Esophagus muscularis mucosa (tissue), 4 donors: ENCODE results near the gene ZNF365. TPM values are rescaled to one million over a fixed set of nuclear protein-coding genes. Genes with fewer than 3 reads are reported as not detected.

Experiments used
- DNase-seq: peaks from one replicate; pipeline ENCODE4 v3.0.0-alpha.2; 2017; ENCODE audit errors: extremely low spot score
- H3K27ac ChIP-seq, 4 donors: fragments of 200-600 bp; sonication (generic); replicated peaks in 1 of 4; 1 replicate in 3 of 4; 2 replicates in 1 of 4; pipeline ENCODE4 v1.5.1; 2016 to 2019; ENCODE audit warnings: mild to moderate bottlenecking in 1 of 4
- H3K27me3 ChIP-seq, 4 donors: fragments of 200-600 bp; sonication (generic); one replicate each; pipeline versions ENCODE4 v1.5.1 to v1.6.0; 2016 to 2019
- H3K36me3 ChIP-seq, 4 donors: fragments of 200-600 bp; sonication (generic); one replicate each; pipeline ENCODE4 v1.5.1; 2016 to 2019
- H3K4me1 ChIP-seq, 4 donors: fragments of 200-600 bp; sonication (generic); one replicate each; pipeline ENCODE4 v1.5.1; 2016 to 2019
- H3K4me3 ChIP-seq, 4 donors: fragments of 200-600 bp; sonication (generic); 1 replicate in 2 of 4; 2 replicates in 2 of 4; pipeline ENCODE4 v1.5.1; 2016 to 2019; ENCODE audit warnings: mild to moderate bottlenecking in 4 of 4, moderate library complexity in 1 of 4
- H3K9me3 ChIP-seq, 4 donors: fragments of 200-600 bp; sonication (generic); 1 replicate in 3 of 4; 2 replicates in 1 of 4; pipeline ENCODE4 v1.5.1; 2016 to 2019
- EP300 ChIP-seq: sonication (generic); formaldehyde crosslinking; IDR thresholded peaks from one replicate; pipeline ENCODE4 v1.6.1; 2017; ENCODE audit warnings: antibody characterized with exemption
- POLR2A ChIP-seq: fragments of 450-650 bp; IDR thresholded peaks from one replicate; pipeline ENCODE4 v1.6.1; 2017; ENCODE audit warnings: antibody characterized with exemption, moderate library complexity, mild to moderate bottlenecking, low read depth
- POLR2AphosphoS5 ChIP-seq, 2 donors: sonication (generic); formaldehyde crosslinking; IDR thresholded peaks; one replicate each; pipeline ENCODE4 v1.6.1; 2017; ENCODE audit warnings: antibody characterized with exemption in 2 of 2
- WGBS: methylation state at CpG from one replicate; pipeline ENCODE4 v1.1.5; 2018; 5-methylcytosine and 5-hydroxymethylcytosine counted together
- intact Hi-C: fragments of 100-400 bp; cut with DNase I; formaldehyde crosslinking; loops from one replicate; pipeline ENCODE4 v1.15.1; 2023
- total RNA-seq, 4 donors: library from RNA; depleted of rRNA; stranded (reverse); fragments of >200 nt; gene quantifications; one replicate each; pipeline versions ENCODE4 v1.1.0 to v1.2.1, GENCODE V29; 2016
- TF ChIP-seq, protein P1 (sequence below), 3 experiments: fragments of 200-600 bp in 2 of 3; fragments of 450-650 bp in 1 of 3; sonication (generic) in 2 of 3; IDR thresholded peaks; one replicate each; pipeline ENCODE4 v1.5.1; 2017 to 2019; ENCODE audit warnings: antibody characterized with exemption in 3 of 3, mild to moderate bottlenecking in 2 of 3, moderate library complexity in 1 of 3

The ZNF365 gene
- total RNA-seq, 4 donors from 2014 or later: 0.50 to 2.5 (median 1.7) TPM

DNA sequence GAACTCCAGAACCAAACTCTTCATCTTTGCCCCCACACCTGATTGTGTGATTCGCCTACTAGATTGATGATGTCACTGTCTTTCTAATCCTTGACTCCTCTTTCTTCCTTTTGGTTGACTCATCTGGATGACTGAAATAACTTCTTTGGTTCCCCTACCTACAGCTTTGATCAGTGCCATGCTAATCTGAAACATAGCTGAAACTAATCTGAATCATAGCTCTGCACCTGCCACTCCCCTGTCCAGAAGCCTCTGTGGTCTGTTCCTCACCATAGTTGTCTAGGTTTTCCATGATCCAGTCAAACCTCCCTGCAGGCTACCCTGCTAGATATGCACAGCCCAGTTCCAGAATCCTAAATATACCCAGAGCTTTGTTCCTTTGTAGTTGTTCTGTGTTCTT is 51.9 kb downstream of the ZNF365 start:
- Histone ChIP-seq H3K9me3 (no peaks in the 10 kb centered on the region), H3K4me3 (no peak overlapping the region), H3K27ac (no peak overlapping the region), H3K4me1 (no peaks in the 10 kb centered on the region), H3K27me3 (no peaks in the 10 kb centered on the region), H3K36me3 (no peaks in the 10 kb centered on the region)
- TF ChIP-seq POLR2A: no peak
- no peak for TF ChIP-seq EP300
- TF ChIP-seq, protein P1, sequence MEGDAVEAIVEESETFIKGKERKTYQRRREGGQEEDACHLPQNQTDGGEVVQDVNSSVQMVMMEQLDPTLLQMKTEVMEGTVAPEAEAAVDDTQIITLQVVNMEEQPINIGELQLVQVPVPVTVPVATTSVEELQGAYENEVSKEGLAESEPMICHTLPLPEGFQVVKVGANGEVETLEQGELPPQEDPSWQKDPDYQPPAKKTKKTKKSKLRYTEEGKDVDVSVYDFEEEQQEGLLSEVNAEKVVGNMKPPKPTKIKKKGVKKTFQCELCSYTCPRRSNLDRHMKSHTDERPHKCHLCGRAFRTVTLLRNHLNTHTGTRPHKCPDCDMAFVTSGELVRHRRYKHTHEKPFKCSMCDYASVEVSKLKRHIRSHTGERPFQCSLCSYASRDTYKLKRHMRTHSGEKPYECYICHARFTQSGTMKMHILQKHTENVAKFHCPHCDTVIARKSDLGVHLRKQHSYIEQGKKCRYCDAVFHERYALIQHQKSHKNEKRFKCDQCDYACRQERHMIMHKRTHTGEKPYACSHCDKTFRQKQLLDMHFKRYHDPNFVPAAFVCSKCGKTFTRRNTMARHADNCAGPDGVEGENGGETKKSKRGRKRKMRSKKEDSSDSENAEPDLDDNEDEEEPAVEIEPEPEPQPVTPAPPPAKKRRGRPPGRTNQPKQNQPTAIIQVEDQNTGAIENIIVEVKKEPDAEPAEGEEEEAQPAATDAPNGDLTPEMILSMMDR (IDR thresholded peaks at IDR 0.05): no peak
- no peak for TF ChIP-seq POLR2AphosphoS5 (IDR thresholded peaks at IDR 0.05)
- intact Hi-C loops: no loop called here
- DNase-seq: no peak
- WGBS: 91% methylated on average over 1 of the region's 1 CpG

DNA sequence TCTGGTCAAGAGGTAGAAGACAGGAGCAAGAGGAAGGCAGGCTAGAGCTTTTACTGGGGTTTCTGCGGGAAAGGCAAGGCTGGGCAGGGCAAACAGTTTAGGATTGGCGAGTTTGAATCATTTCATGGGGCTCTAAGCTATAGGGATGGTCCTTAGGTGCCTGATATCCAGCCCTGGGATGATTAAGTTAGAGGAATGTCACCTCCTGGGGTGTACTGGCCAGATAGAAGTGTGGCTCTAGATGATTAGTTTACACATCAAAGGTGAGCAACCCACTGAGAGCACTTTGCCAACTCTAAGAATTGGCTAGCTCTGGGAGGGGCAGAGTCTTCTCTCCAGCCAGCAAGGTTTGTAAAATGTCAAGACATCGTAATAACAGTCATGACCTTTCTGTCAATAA is 52.4 kb downstream of the ZNF365 start:
- intact Hi-C loops: no loop called here
- WGBS: 83% methylated on average over 3 of the region's 3 CpGs
- H3K4me1 ChIP-seq: no peaks in the 10 kb centered on the region
- H3K27ac ChIP-seq: no peak overlapping the region
- TF ChIP-seq, protein P1 (IDR thresholded peaks at IDR 0.05): no peak
- TF ChIP-seq POLR2AphosphoS5 (IDR thresholded peaks at IDR 0.05): no peak
- TF ChIP-seq POLR2A: no peak
- no peak for TF ChIP-seq EP300
- no peak overlapping the region for H3K4me3 ChIP-seq
- DNase-seq: no peak
- H3K9me3 ChIP-seq: no peaks in the 10 kb centered on the region
- no peaks in the 10 kb centered on the region for H3K27me3 ChIP-seq
- H3K36me3 ChIP-seq: no peaks in the 10 kb centered on the region

DNA sequence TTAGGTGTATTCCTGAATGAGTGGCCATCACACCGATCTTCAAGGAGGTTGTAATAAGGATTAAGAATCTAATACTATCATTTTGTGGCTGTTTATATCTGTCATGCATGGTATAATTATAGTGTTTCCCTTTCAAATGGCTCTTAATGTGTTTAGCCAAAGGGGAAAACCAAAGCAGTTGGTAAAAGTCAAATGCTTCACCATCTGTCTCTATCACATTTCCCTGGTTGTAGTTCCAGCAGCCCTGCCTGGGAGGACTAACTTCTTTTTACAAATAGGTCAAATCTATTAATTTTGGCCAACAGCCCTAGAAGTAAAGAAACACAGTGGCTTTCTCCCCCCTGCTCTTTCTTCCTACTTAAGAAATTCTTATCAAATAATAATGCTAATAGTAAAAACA is 56.7 kb downstream of the ZNF365 start:
- no peak for DNase-seq
- no peaks in the 10 kb centered on the region for H3K9me3 ChIP-seq
- H3K4me1 ChIP-seq: no peaks in the 10 kb centered on the region
- intact Hi-C loops: no loop called here
- H3K36me3 ChIP-seq: no peaks in the 10 kb centered on the region
- TF ChIP-seq EP300: no peak
- no peak for TF ChIP-seq POLR2AphosphoS5 (IDR thresholded peaks at IDR 0.05)
- TF ChIP-seq POLR2A: no peak
- TF ChIP-seq, protein P1 (IDR thresholded peaks at IDR 0.05): no peak
- WGBS: 88% methylated on average over 1 of the region's 1 CpG
- no peak overlapping the region for H3K27ac ChIP-seq
- H3K27me3 ChIP-seq: no peaks in the 10 kb centered on the region
- H3K4me3 ChIP-seq: no peak overlapping the region

DNA sequence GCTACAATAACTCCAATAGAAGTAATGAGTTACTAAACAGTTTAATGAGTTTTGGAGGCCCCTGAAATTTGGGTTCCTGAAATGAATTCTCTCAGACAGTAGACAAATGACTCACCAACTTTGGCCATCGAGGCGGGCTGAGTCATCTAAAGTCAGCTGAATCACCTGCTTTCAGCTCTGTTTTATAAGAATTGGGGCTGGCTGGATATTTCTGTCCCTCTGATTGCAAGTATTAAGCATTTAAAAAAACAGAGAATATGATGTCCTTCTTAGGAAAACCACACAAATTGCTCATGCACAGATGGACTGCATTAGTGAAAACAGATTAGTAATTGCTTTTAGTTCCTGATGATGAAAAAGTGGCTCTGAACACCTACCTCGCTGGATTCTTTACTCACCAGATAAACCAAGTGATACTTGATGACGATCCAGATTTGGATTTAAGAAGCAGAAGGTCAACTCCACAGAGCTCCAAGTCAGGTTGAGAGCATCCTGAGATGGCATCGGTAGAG is 59.1 kb downstream of the ZNF365 start:
- no peak overlapping the region for H3K4me3 ChIP-seq
- H3K27me3 ChIP-seq: no peaks in the 10 kb centered on the region
- TF ChIP-seq, protein P1 (IDR thresholded peaks at IDR 0.05): no peak
- TF ChIP-seq EP300 (no peak), POLR2AphosphoS5 (IDR thresholded peaks at IDR 0.05) (no peak), POLR2A (no peak)
- H3K4me1 ChIP-seq: no peaks in the 10 kb centered on the region
- H3K9me3 ChIP-seq: no peaks in the 10 kb centered on the region
- no peak for DNase-seq
- H3K27ac ChIP-seq: no peak overlapping the region
- 61% methylated on average over 5 of the region's 5 CpGs for WGBS
- no peaks in the 10 kb centered on the region for H3K36me3 ChIP-seq
- intact Hi-C loops: no loop called here

DNA sequence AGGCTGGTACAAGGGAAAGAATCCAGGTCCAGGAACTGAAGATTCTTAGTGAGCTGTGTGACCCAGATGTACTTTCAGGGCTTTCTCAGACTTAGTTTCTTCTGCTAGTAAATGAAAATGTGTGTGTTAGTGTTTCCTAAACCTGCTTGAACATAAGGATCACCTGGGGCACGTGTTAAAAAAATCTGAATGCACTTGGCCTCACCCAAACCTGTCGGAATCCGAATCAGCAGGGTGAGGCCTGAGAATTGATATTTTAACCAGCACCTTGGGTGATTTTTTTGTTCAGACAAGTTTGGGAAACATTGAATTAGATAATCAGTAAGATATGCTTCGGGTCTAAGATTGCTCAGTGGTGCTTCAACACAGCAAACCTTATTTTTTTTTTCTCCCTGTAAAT is 59.7 kb downstream of the ZNF365 start:
- H3K27me3 ChIP-seq: no peaks in the 10 kb centered on the region
- H3K9me3 ChIP-seq: no peaks in the 10 kb centered on the region
- no peaks in the 10 kb centered on the region for H3K36me3 ChIP-seq
- WGBS: 91% methylated on average over 4 of the region's 4 CpGs
- H3K4me1 ChIP-seq: no peaks in the 10 kb centered on the region
- no peak for TF ChIP-seq POLR2AphosphoS5 (IDR thresholded peaks at IDR 0.05)
- no peak for TF ChIP-seq POLR2A
- no peak for TF ChIP-seq EP300
- TF ChIP-seq, protein P1 (IDR thresholded peaks at IDR 0.05): no peak
- no peak for DNase-seq
- intact Hi-C loops: no loop called here
- no peak overlapping the region for H3K4me3 ChIP-seq
- no peak overlapping the region for H3K27ac ChIP-seq
